DND-41 (cell line): ENCODE measurements around the gene CD24.
"Not testable (repeated sequence)": the region's sequence is repeated elsewhere in the genome, so short reads cannot be mapped to it uniquely, and the experiment has no call there.

Experiments
- ATAC-seq: fragments of 200-7000 bp; cut with Tn5 transposase; 3 replicates; pipeline ENCODE4 v1.9.1; 2021; ENCODE audit warnings: low read depth; ENCODE audit not compliant: insufficient read depth
- DNase-seq: peaks from one replicate; pipeline ENCODE4 v3.0.0-alpha.2; 2020
- H2AFZ ChIP-seq: 2 replicates; pipeline ENCODE4 v1.6.0; 2012; ENCODE audit warnings: low read depth, low read length
- H3K27ac ChIP-seq: 2 replicates; pipeline ENCODE4 v1.5.1; 2012; ENCODE audit warnings: low read length, inconsistent platforms
- H3K27me3 ChIP-seq: fragments of 200-600 bp; sonication (generic); 2 replicates; pipeline ENCODE4 v1.6.0; 2012; ENCODE audit warnings: low read length, mild to moderate bottlenecking, inconsistent platforms; ENCODE audit not compliant: insufficient read depth, poor library complexity
- H3K36me3 ChIP-seq: 2 replicates; pipeline ENCODE4 v1.5.1; 2012; ENCODE audit warnings: low read length, inconsistent platforms; ENCODE audit not compliant: insufficient read depth
- H3K4me1 ChIP-seq: 2 replicates; pipeline ENCODE4 v1.5.1; 2012; ENCODE audit warnings: mild to moderate bottlenecking, low read length; ENCODE audit not compliant: insufficient read depth
- H3K4me2 ChIP-seq: 2 replicates; pipeline ENCODE4 v1.6.0; 2012; ENCODE audit warnings: mild to moderate bottlenecking, moderate library complexity, low read length, inconsistent platforms; ENCODE audit not compliant: insufficient read depth
- H3K4me3 ChIP-seq, 2 experiments: fragments of 200-600 bp in 1 of 2; shearing (Covaris generic) in 1 of 2; 2 replicates each; pipeline ENCODE4 v1.5.1; 2012 to 2016; ENCODE audit warnings: inconsistent platforms in 2 of 2, low read length in 2 of 2, mild to moderate bottlenecking in 2 of 2, low read depth in 1 of 2, moderate library complexity in 1 of 2
- H3K79me2 ChIP-seq: 2 replicates; pipeline ENCODE4 v1.6.0; 2012; ENCODE audit warnings: low read length, inconsistent platforms; ENCODE audit not compliant: insufficient read depth
- H3K9ac ChIP-seq: 2 replicates; pipeline ENCODE4 v1.6.0; 2012; ENCODE audit warnings: low read depth, mild to moderate bottlenecking, inconsistent platforms, low read length, moderate library complexity
- H3K9me3 ChIP-seq: 2 replicates; pipeline ENCODE4 v1.5.1; 2012; ENCODE audit warnings: low read length, moderate library complexity, mild to moderate bottlenecking, inconsistent platforms; ENCODE audit not compliant: insufficient read depth, severe bottlenecking
- H4K20me1 ChIP-seq: 2 replicates; pipeline ENCODE4 v1.6.0; 2012; ENCODE audit warnings: low read length; ENCODE audit not compliant: insufficient read depth
- EZH2 ChIP-seq: IDR thresholded peaks from 3 replicates; pipeline ENCODE4 v1.6.1; 2012; ENCODE audit warnings: borderline replicate concordance, low read depth, mild to moderate bottlenecking, moderate library complexity, low read length, inconsistent platforms; ENCODE audit not compliant: severe bottlenecking
- TF ChIP-seq, protein P1 (sequence below): IDR thresholded peaks from 2 replicates; pipeline ENCODE4 v1.5.1; 2012; ENCODE audit warnings: borderline replicate concordance, low read length, moderate library complexity, mild to moderate bottlenecking; ENCODE audit not compliant: poor library complexity, severe bottlenecking; ENCODE audit errors: extremely low read depth

CD24 gene

DNA sequence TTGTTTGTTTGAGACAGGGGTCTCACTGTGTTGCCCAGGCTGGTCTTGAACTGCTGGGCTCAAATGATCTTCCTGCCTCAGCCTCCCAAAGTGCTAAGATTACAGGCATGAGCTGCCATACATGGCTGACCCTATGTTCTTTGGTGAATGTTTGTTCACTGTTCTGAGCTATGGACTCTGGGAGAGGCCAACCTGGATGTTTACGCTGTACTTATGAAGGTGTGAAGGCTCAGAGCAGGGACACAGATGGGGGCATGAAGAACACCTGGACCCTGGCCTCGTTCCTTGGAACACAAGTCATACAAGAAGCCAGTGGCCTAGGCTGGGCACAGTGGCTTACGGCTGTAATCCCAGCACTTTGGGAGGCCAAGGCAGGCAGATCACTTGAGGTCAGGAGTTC is 21.1 kb upstream of the CD24 start:
- ATAC-seq (no peak), DNase-seq (no peak)
- Histone ChIP-seq H3K9ac (no peak overlapping the region), H3K9me3 (no peaks in the 10 kb centered on the region), H3K4me1 (no peaks in the 10 kb centered on the region), H3K4me3 (no peak overlapping the region), H3K4me2 (no peak overlapping the region), H3K27ac (no peak overlapping the region), H2AFZ (no peak overlapping the region), H3K36me3 (no peaks in the 10 kb centered on the region), H3K79me2 (no peaks in the 10 kb centered on the region), H4K20me1 (no peaks in the 10 kb centered on the region), H3K27me3 (no peaks in the 10 kb centered on the region)
- TF ChIP-seq, protein P1, sequence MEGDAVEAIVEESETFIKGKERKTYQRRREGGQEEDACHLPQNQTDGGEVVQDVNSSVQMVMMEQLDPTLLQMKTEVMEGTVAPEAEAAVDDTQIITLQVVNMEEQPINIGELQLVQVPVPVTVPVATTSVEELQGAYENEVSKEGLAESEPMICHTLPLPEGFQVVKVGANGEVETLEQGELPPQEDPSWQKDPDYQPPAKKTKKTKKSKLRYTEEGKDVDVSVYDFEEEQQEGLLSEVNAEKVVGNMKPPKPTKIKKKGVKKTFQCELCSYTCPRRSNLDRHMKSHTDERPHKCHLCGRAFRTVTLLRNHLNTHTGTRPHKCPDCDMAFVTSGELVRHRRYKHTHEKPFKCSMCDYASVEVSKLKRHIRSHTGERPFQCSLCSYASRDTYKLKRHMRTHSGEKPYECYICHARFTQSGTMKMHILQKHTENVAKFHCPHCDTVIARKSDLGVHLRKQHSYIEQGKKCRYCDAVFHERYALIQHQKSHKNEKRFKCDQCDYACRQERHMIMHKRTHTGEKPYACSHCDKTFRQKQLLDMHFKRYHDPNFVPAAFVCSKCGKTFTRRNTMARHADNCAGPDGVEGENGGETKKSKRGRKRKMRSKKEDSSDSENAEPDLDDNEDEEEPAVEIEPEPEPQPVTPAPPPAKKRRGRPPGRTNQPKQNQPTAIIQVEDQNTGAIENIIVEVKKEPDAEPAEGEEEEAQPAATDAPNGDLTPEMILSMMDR: no peak
- no peak for TF ChIP-seq EZH2

DNA sequence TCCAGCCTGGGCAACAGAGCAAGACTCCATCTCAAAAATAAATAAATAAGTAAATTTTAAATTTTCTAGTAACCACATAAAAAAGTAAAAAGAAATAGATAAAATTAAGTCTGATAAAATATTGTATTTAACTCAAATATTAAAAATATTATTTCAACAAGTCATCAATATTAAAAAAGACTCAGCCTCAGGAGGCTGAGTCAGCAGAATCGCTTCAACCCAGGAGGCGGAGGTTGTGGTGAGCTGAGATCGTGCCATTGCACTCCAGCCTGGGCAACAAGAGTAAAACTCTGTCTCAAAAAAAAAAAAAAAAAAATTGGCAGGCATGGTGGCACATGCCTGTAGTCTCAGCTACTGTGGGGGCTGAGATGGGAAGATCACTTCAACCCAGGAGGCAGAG is 15.2 kb upstream of the CD24 start:
- not testable (repeated sequence) for H4K20me1 ChIP-seq, H3K27ac ChIP-seq, H3K27me3 ChIP-seq, H3K36me3 ChIP-seq, H3K4me3 ChIP-seq, DNase-seq, H3K4me2 ChIP-seq, H3K9me3 ChIP-seq, ATAC-seq, H2AFZ ChIP-seq, H3K79me2 ChIP-seq, H3K4me1 ChIP-seq, H3K9ac ChIP-seq

DNA sequence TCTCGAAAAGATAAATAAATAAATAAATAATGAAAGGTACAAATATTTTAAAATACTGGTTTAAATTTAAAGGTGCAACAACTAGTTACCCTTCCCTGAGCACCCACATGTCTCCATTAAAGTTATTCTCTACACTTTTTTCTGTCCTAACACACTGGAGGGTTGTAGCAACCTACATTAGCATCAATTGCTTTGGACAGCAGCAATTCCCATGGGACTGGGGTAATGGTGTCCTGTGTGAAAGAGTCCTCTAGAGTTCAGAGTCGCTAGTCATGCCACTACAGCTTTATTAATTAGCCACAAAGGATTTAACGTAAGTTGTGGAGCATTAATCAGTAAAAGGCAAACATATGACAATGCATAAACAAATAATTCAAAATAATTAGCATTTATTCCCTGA is 14.1 kb upstream of the CD24 start:
- TF ChIP-seq, protein P1: no peak
- no peak for TF ChIP-seq EZH2
- Histone ChIP-seq H2AFZ (no peak overlapping the region), H3K9me3 (no peaks in the 10 kb centered on the region), H3K4me1 (no peaks in the 10 kb centered on the region), H3K4me3 (no peak overlapping the region), H3K79me2 (no peaks in the 10 kb centered on the region), H3K36me3 (no peaks in the 10 kb centered on the region), H3K27ac (no peak overlapping the region), H3K27me3 (peaks cover 4% of the 10 kb centered on the region), H4K20me1 (no peaks in the 10 kb centered on the region), H3K4me2 (no peak overlapping the region), H3K9ac (no peak overlapping the region)
- ATAC-seq (no peak), DNase-seq (no peak)

DNA sequence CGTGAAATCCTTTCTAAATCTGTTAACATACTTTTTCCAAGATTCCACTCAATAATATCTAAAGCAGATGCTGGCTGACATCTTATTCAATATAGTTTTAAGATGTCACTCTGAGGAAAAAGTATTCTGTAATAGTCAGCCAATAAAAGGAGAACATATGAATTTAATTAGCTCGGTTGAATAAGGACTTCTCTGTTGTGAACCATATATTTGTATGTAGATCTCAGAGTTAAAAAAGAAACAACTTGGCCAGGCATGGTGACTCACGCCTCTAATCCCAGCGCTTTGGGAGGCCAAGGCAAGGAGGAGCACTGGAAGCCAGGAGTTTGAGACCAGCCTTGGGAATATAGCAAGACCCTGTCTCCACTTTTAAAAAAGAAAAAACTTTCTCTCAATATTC is 7.4 kb upstream of the CD24 start:
- ATAC-seq: no peak
- Histone ChIP-seq H3K4me3 (no peak overlapping the region), H3K27me3 (peaks cover 4% of the 10 kb centered on the region)

More for the DNA sequence above, 7.4 kb upstream of the CD24 start:
- Histone ChIP-seq H3K4me1 (0 out of 2 replicates have a peak, but pooled peaks cover 4% of the 10 kb centered on the region), H3K9ac (no peak overlapping the region), H3K79me2 (no peaks in the 10 kb centered on the region), H4K20me1 (no peaks in the 10 kb centered on the region), H3K4me2 (no peak overlapping the region), H3K9me3 (no peaks in the 10 kb centered on the region), H3K27ac (no peak overlapping the region), H3K36me3 (no peaks in the 10 kb centered on the region), H2AFZ (no peak overlapping the region)
- no peak for TF ChIP-seq EZH2
- TF ChIP-seq, protein P1: no peak
- DNase-seq: no peak
